H9 (cell line): ENCODE measurements around the gene TGFBRAP1. TPM values are rescaled to one million over a fixed set of nuclear protein-coding genes. Genes with fewer than 3 reads are reported as not detected.
A peak's percentile ranks its signal among the peaks of the same experiment; 100 is the strongest.

Source experiments
- DNase-seq: peaks from one replicate; pipeline ENCODE4 v3.0.0-alpha.2; 2017
- H2AFZ ChIP-seq: one replicate; pipeline ENCODE4 v1.6.1; 2013; ENCODE audit warnings: mild to moderate bottlenecking, low read length, control low read depth, moderate library complexity
- H2AK5ac ChIP-seq: 2 replicates; pipeline ENCODE4 v1.6.1; 2013; ENCODE audit warnings: low read length, control low read depth, mixed read lengths; ENCODE audit not compliant: insufficient read length
- H2BK120ac ChIP-seq: one replicate; pipeline ENCODE4 v1.6.1; 2013; ENCODE audit warnings: low read depth, mild to moderate bottlenecking, low read length, control low read depth, inconsistent platforms; ENCODE audit not compliant: poor library complexity, severe bottlenecking
- H2BK12ac ChIP-seq: 2 replicates; pipeline ENCODE4 v1.6.1; 2013; ENCODE audit warnings: low read length, control low read depth, mixed read lengths, low read depth; ENCODE audit not compliant: insufficient read length
- H2BK15ac ChIP-seq: 2 replicates; pipeline ENCODE4 v1.6.1; 2013; ENCODE audit warnings: low read depth, low read length, control low read depth
- H2BK20ac ChIP-seq: one replicate; pipeline ENCODE4 v1.6.1; 2013; ENCODE audit warnings: low read depth, mild to moderate bottlenecking, low read length, control low read depth, inconsistent platforms; ENCODE audit not compliant: poor library complexity, severe bottlenecking
- H2BK5ac ChIP-seq: 2 replicates; pipeline ENCODE4 v1.6.1; 2013; ENCODE audit warnings: low read length, control low read depth, mixed read lengths; ENCODE audit not compliant: insufficient read length
- H3K14ac ChIP-seq: 2 replicates; pipeline ENCODE4 v1.6.1; 2013; ENCODE audit warnings: low read length, control low read depth; ENCODE audit not compliant: insufficient read depth
- H3K18ac ChIP-seq: 2 replicates; pipeline ENCODE4 v1.6.1; 2013; ENCODE audit warnings: low read depth, mild to moderate bottlenecking, mixed read lengths, low read length, control low read depth; ENCODE audit not compliant: insufficient read length
- H3K23ac ChIP-seq: 2 replicates; pipeline ENCODE4 v1.6.1; 2013; ENCODE audit warnings: low read length, control low read depth, mixed read lengths, low read depth; ENCODE audit not compliant: insufficient read length
- H3K23me2 ChIP-seq: 2 replicates; pipeline ENCODE4 v1.6.1; 2013; ENCODE audit warnings: low read depth, mild to moderate bottlenecking, mixed read lengths, low read length, control low read depth; ENCODE audit not compliant: insufficient read length, poor library complexity, severe bottlenecking
- H3K27ac ChIP-seq: 2 replicates; pipeline ENCODE4 v1.5.1; 2013; ENCODE audit warnings: low read length, control low read depth, mixed read lengths, low read depth; ENCODE audit not compliant: insufficient read length
- H3K27me3 ChIP-seq: 2 replicates; pipeline ENCODE4 v1.6.1; 2013; ENCODE audit warnings: low read length, control low read depth, inconsistent platforms; ENCODE audit not compliant: insufficient read depth
- H3K4ac ChIP-seq: 2 replicates; pipeline ENCODE4 v1.6.1; 2013; ENCODE audit warnings: low read depth, mild to moderate bottlenecking, control low read depth, inconsistent platforms, low read length, moderate library complexity
- H3K4me1 ChIP-seq: 2 replicates; pipeline ENCODE4 v1.6.1; 2013; ENCODE audit warnings: low read length, control low read depth, inconsistent platforms; ENCODE audit not compliant: insufficient read depth
- H3K4me2 ChIP-seq: 2 replicates; pipeline ENCODE4 v1.6.1; 2013; ENCODE audit warnings: low read length, control low read depth, mixed read lengths; ENCODE audit not compliant: insufficient read length, insufficient read depth
- H3K56ac ChIP-seq: 2 replicates; pipeline ENCODE4 v1.6.1; 2013; ENCODE audit warnings: low read depth, mild to moderate bottlenecking, mixed read lengths, low read length, control low read depth; ENCODE audit not compliant: insufficient read length
- H3K79me1 ChIP-seq: 2 replicates; pipeline ENCODE4 v1.6.1; 2013; ENCODE audit warnings: low read depth, mild to moderate bottlenecking, moderate library complexity, low read length, control low read depth, inconsistent platforms; ENCODE audit not compliant: insufficient read depth, poor library complexity, severe bottlenecking
- H3K79me2 ChIP-seq: 2 replicates; pipeline ENCODE4 v1.6.1; 2013; ENCODE audit warnings: low read length, control low read depth, inconsistent platforms; ENCODE audit not compliant: insufficient read depth
- H3K9ac ChIP-seq: 2 replicates; pipeline ENCODE4 v1.6.1; 2013; ENCODE audit warnings: low read length, control low read depth, mixed read lengths; ENCODE audit not compliant: insufficient read length; ENCODE audit errors: extremely low read depth
- H3K9me3 ChIP-seq: one replicate; pipeline ENCODE4 v1.6.1; 2013; ENCODE audit warnings: low read depth, low read length, inconsistent platforms; ENCODE audit not compliant: control insufficient read depth
- H3T11ph ChIP-seq: one replicate; pipeline ENCODE4 v1.6.1; 2013; ENCODE audit warnings: mild to moderate bottlenecking, low read length, control low read depth, inconsistent platforms
- H4K20me1 ChIP-seq: one replicate; pipeline ENCODE4 v1.6.1; 2013; ENCODE audit not compliant: control insufficient read depth, insufficient read length, insufficient read depth
- H4K5ac ChIP-seq: 2 replicates; pipeline ENCODE4 v1.6.1; 2013; ENCODE audit warnings: low read depth, mild to moderate bottlenecking, mixed read lengths, low read length, control low read depth; ENCODE audit not compliant: insufficient read length
- H4K8ac ChIP-seq: replicated peaks from 2 replicates; pipeline ENCODE4 v1.6.1; 2013; ENCODE audit warnings: low read length, control low read depth, mixed read lengths, low read depth; ENCODE audit not compliant: insufficient read length
- H4K91ac ChIP-seq: 2 replicates; pipeline ENCODE4 v1.6.1; 2013; ENCODE audit warnings: low read depth, mild to moderate bottlenecking, moderate library complexity, mixed read lengths, low read length, control low read depth; ENCODE audit not compliant: insufficient read length
- H3K27ac Mint-ChIP-seq, 3 experiments: 2 replicates in 2 of 3; 3 replicates in 1 of 3; pipeline ENCODE4 v1.8.0; 2020 to 2021; ENCODE audit warnings: mixed read lengths in 3 of 3, mild to moderate bottlenecking in 1 of 3, moderate library complexity in 1 of 3
- H3K27me3 Mint-ChIP-seq: 2 replicates; pipeline ENCODE4 v1.8.0; 2021; ENCODE audit warnings: low read depth, mild to moderate bottlenecking, moderate library complexity, mixed read lengths
- H3K36me3 Mint-ChIP-seq, 3 experiments: 2 replicates in 2 of 3; 3 replicates in 1 of 3; pipeline ENCODE4 v1.8.0; 2020 to 2021; ENCODE audit warnings: low read depth in 3 of 3, mixed read lengths in 3 of 3; ENCODE audit not compliant: insufficient read depth in 1 of 3
- H3K4me1 Mint-ChIP-seq, 2 experiments: 2 replicates each; pipeline ENCODE4 v1.8.0; 2020; ENCODE audit warnings: mixed read lengths in 2 of 2
- H3K4me3 Mint-ChIP-seq, 2 experiments: 2 replicates in 1 of 2; 3 replicates in 1 of 2; pipeline ENCODE4 v1.8.0; 2020 to 2021; ENCODE audit warnings: mild to moderate bottlenecking in 2 of 2, mixed read lengths in 2 of 2, moderate library complexity in 1 of 2
- H3K9me3 Mint-ChIP-seq, 2 experiments: 2 replicates in 1 of 2; 3 replicates in 1 of 2; pipeline ENCODE4 v1.8.0; 2020; ENCODE audit warnings: mild to moderate bottlenecking in 2 of 2, mixed read lengths in 2 of 2, moderate library complexity in 1 of 2
- WGBS: extraction: QIAGEN DNeasy Blood & Tissue Kit; methylation state at CpG from one replicate; pipeline ENCODE4 v1.1.7; 2013; ENCODE audit warnings: missing lambda C conversion rate, low lambda C conversion rate, mixed read lengths; ENCODE audit not compliant: insufficient read length; ENCODE audit errors: extremely low coverage; 5-methylcytosine and 5-hydroxymethylcytosine counted together
- total RNA-seq: library from RNA; stranded (reverse); gene quantifications from 2 replicates; pipeline ENCODE4 v1.2.1, GENCODE V29; 2021
- TF ChIP-seq, protein P1 (sequence below): fragments of 200-600 bp; sonication (generic); conservative IDR thresholded peaks from 3 replicates; pipeline ENCODE4 v1.8.0; 2021; ENCODE audit warnings: antibody characterized with exemption, mild to moderate bottlenecking

TGFBRAP1 gene
- total RNA-seq, 1 experiment from 2014 or later = 23.6 TPM

DNA sequence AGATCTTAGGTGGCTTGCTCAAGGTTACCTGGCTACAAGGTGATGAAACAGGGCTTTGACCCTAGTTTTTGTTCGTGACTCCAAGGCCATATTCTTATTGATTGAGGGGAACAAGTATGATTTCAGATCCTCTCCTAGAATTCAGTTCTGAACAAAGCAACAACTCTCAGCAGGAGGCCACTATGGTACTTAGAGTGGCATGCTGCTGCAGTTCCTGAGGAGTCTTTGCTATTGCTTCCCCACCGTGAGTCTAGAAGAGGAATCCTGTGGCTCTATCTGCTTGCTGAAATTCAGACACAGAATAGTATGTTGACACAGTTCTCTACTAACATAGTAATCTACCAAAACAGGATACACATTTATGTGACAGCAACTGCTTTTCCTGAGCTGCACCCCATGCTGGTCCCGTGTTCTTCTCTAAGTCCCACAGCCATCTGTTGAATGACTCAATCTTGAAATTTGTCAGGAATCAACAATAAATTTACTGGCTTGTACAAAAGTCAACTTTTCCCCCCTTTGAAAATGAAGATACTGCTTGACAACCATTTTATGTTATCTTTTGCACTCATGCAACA lies 4.1 kb downstream of the TGFBRAP1 start:
- no peak overlapping the region for H3K18ac ChIP-seq
- H2BK12ac ChIP-seq = no peak overlapping the region
- Mint-ChIP-seq H3K36me3 (no peaks in the 10 kb centered on the region; a peak in 2 of 7 replicates), H3K9me3 (no peaks in the 10 kb centered on the region), H3K27me3 (peaks cover 3% of the 10 kb centered on the region; the same call in 1 of the 2 replicates), H3K4me1 (peaks cover 30 to 32% of the 10 kb centered on the region in 2 experiments), H3K4me3 (no peak overlapping the region), H3K27ac (peak overlapping the region in 1 of 3 experiments; percentile 62; a peak in 2 of 7 replicates)
- WGBS = no CpG with 5 or more reads among the region's 3 CpGs
- H3K14ac ChIP-seq = no peak overlapping the region
- no peak overlapping the region for H3K23ac ChIP-seq
- H3K79me2 ChIP-seq = peaks cover 7% of the 10 kb centered on the region; the same call in 1 of the 2 replicates
- H3K9ac ChIP-seq = no peak overlapping the region
- TF ChIP-seq, protein P1, sequence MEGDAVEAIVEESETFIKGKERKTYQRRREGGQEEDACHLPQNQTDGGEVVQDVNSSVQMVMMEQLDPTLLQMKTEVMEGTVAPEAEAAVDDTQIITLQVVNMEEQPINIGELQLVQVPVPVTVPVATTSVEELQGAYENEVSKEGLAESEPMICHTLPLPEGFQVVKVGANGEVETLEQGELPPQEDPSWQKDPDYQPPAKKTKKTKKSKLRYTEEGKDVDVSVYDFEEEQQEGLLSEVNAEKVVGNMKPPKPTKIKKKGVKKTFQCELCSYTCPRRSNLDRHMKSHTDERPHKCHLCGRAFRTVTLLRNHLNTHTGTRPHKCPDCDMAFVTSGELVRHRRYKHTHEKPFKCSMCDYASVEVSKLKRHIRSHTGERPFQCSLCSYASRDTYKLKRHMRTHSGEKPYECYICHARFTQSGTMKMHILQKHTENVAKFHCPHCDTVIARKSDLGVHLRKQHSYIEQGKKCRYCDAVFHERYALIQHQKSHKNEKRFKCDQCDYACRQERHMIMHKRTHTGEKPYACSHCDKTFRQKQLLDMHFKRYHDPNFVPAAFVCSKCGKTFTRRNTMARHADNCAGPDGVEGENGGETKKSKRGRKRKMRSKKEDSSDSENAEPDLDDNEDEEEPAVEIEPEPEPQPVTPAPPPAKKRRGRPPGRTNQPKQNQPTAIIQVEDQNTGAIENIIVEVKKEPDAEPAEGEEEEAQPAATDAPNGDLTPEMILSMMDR = no peak
- no peak overlapping the region for H3T11ph ChIP-seq
- no peak overlapping the region for H3K56ac ChIP-seq
- no peak overlapping the region for H4K91ac ChIP-seq
- H3K9me3 ChIP-seq = no peaks in the 10 kb centered on the region
- H3K4me1 ChIP-seq = peaks cover 10% of the 10 kb centered on the region; the same call in 1 of the 2 replicates
- H3K27me3 ChIP-seq = no peaks in the 10 kb centered on the region
- H3K4me2 ChIP-seq = no peak overlapping the region
- no peak overlapping the region for H4K8ac ChIP-seq
- DNase-seq = no peak
- no peaks in the 10 kb centered on the region for H3K79me1 ChIP-seq
- no peaks in the 10 kb centered on the region for H4K20me1 ChIP-seq
- H2AFZ ChIP-seq = no peak overlapping the region
- no peak overlapping the region for H3K27ac ChIP-seq
- no peak overlapping the region for H2AK5ac ChIP-seq
- no peak overlapping the region for H2BK5ac ChIP-seq
- H2BK15ac ChIP-seq = no peak overlapping the region
- H2BK120ac ChIP-seq = no peak overlapping the region
- H3K4ac ChIP-seq = no peak overlapping the region
- no peak overlapping the region for H4K5ac ChIP-seq
- H2BK20ac ChIP-seq = no peak overlapping the region
- peaks cover 12% of the 10 kb centered on the region for H3K23me2 ChIP-seq
